ENCODE results near the gene ZNF782. TPM values are rescaled to one million over a fixed set of nuclear protein-coding genes. Genes with fewer than 3 reads are reported as not detected.
"Not testable (repeated sequence)": the region's sequence is repeated elsewhere in the genome, so short reads cannot be mapped to it uniquely, and the experiment has no call there.

Gene ZNF782
- total RNA-seq, result 7.7 and 8.0 TPM in 2 replicates

DNA sequence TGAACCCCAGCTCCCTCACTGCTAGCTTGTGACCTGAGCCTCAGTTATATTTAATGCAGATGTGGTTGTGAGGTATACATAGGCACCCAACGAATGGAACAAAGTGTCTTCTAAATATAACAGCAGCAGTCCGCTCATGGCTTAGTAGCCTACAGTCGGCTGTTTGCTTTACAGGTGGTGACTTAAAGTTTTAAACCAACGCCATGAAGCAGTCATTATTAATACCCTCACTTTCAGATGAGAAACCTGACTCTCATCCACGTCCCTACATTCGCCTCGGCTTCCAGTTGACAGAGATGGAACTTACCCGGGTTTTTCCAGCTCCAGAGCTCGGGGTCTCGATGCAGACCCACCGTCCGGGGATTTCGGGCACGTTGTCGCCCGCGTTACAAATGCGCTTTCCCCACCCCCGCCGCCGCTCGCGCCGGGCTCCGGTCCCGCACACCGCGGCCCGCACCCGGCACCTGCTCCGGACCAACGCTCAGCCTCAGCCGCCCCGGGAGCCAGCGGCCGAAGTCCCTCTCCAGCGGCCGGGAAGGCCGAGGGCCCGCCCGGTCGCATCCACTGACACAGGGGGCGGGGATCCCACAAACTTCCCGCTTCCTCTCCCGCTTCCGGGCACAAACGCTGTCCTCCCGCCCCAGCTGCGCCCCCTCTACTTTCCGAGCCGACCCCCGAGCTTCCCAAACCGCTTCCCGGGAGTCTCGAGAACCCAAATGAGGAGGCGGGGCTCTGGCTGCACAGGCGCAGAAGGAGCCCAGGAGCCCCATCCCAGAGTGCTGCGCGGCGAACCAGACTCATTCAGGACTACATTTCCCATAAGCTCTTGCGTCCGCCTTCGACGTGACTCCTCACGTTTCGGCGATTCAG, at the start of gene ZNF782:
ZNF782 (minus strand) TSS at position 734 of the 870 bp plus-strand sequence. CDS start 2,553 bp downstream, outside the sequence.
- ATAC-seq (ENCODE audit: low read depth) (peak; percentile 95), DNase-seq (peak; percentile 83)
- Mint-ChIP-seq H3K4me1 (peaks cover 41% of the 10 kb centered on the region), H3K27ac (peak within 1 kb of the TSS; percentile 98), H3K27me3 (peaks cover 9% of the 10 kb centered on the region), H3K4me3 (peak within 1 kb of the TSS; percentile 100), H3K36me3 (ENCODE audit: low read depth) (peaks cover 17% of the 10 kb centered on the region), H3K9me3 (no peaks in the 10 kb centered on the region)
- TF ChIP-seq, protein P1, sequence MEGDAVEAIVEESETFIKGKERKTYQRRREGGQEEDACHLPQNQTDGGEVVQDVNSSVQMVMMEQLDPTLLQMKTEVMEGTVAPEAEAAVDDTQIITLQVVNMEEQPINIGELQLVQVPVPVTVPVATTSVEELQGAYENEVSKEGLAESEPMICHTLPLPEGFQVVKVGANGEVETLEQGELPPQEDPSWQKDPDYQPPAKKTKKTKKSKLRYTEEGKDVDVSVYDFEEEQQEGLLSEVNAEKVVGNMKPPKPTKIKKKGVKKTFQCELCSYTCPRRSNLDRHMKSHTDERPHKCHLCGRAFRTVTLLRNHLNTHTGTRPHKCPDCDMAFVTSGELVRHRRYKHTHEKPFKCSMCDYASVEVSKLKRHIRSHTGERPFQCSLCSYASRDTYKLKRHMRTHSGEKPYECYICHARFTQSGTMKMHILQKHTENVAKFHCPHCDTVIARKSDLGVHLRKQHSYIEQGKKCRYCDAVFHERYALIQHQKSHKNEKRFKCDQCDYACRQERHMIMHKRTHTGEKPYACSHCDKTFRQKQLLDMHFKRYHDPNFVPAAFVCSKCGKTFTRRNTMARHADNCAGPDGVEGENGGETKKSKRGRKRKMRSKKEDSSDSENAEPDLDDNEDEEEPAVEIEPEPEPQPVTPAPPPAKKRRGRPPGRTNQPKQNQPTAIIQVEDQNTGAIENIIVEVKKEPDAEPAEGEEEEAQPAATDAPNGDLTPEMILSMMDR (IDR thresholded peaks at IDR 0.05), result no peak
- ChIA-PET POLR2A (interaction anchor here (1.2 to 1.3 kb wide), 3 partner anchors 76 to 779 kb away, joined by 4 to 10 read pairs (median 4); partner anchors contain the start of genes NCBP1, TSTD2 and ZNF510), CTCF (interaction anchor here (1.0 to 4.5 kb wide), 8 partner anchors 10 to 1046 kb away, joined by 3 to 54 read pairs (median 4); partner anchors contain the start of gene TDRD7)
- intact Hi-C loops (cut with micrococcal nuclease), result loop anchor here (1.0 to 10.0 kb wide), 8 partner anchors 76 to 1539 kb away; partner anchors contain the start of genes FANCC, HABP4, NCBP1 and TDRD7

DNA sequence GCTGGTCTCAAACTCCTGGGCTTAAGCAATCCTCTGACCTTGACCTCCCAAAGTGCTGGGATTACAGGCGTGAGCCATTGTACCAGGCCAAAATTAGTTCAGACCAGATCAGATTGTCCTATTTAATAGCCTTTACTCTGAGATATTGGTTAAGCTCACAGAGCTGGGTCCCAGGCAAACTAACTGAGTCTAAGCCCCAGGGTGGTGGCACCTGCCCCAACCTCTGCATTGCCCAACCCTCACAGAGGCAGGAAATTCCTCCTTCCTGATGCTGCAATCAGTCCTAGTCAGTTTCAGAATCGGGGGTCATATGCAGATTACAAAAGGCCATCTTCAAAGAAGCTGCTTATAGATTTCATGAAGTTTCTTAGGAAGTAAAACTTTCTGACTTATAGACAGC, 45.7 kb upstream of the ZNF782 start:
- CTCF ChIA-PET; intact Hi-C loops (cut with micrococcal nuclease); H3K27ac Mint-ChIP-seq; H3K9me3 Mint-ChIP-seq; DNase-seq; H3K4me3 Mint-ChIP-seq; POLR2A ChIA-PET; ATAC-seq (ENCODE audit: low read depth); H3K4me1 Mint-ChIP-seq; H3K27me3 Mint-ChIP-seq: not testable (repeated sequence)
- H3K36me3 Mint-ChIP-seq (ENCODE audit: low read depth), result peaks cover 24% of the 10 kb centered on the region

DNA sequence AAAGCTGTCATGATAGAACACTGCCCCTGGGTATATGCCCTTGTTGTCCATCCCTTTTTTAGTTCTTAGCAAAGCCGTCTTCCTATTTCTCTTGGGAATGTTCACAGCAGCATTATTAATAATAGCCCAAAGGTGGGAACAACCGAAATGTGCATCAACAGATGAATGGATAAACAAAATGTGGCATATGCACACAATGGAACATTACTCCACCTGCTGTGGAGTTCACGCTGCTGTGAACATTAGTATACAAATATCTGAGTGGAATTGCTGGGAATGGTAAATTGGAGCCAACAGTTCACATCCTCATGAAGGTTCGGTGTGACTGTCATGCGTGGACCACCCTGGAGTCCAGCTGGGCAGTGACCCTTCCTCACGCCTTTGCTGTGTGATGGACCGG, 37.8 kb upstream of the ZNF782 start:
- H3K27me3 Mint-ChIP-seq, result no peaks in the 10 kb centered on the region
- H3K4me1 Mint-ChIP-seq, result no peaks in the 10 kb centered on the region
- H3K36me3 Mint-ChIP-seq (ENCODE audit: low read depth), result peaks cover 42% of the 10 kb centered on the region
- DNase-seq, result no peak
- H3K27ac Mint-ChIP-seq, result no peak overlapping the region
- TF ChIP-seq, protein P1 (IDR thresholded peaks at IDR 0.05), result no peak
- intact Hi-C loops (cut with micrococcal nuclease), result no loop called here
- ChIA-PET POLR2A (no interaction called here), CTCF (no interaction called here)
- H3K4me3 Mint-ChIP-seq, result no peak overlapping the region
- ATAC-seq (ENCODE audit: low read depth), result no peak
- H3K9me3 Mint-ChIP-seq, result no peaks in the 10 kb centered on the region

DNA sequence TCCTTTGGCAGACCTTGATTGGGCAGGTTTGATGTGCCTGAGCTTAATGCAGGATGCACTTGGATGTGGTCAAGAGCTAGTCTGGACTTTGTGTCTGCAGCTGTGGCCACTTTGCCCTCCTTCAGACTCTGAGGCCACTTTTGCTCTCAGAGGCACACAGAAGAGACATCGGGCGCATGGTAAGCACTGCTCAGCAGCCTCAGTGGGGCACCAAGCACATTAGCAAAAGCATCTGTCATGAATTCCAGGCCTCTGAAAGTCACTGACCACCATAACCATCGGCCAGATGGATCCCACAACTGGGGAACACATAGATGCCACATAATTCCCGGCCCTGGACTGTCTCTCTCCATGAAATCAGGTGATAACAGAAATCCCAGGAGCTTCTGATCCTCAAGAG, 34.3 kb upstream of the ZNF782 start:
- ChIA-PET CTCF (no interaction called here), POLR2A (no interaction called here)
- Mint-ChIP-seq H3K27me3 (no peaks in the 10 kb centered on the region), H3K9me3 (peaks cover 4% of the 10 kb centered on the region), H3K36me3 (ENCODE audit: low read depth) (peaks cover 21% of the 10 kb centered on the region), H3K4me3 (no peak overlapping the region), H3K4me1 (no peaks in the 10 kb centered on the region), H3K27ac (no peak overlapping the region)
- ATAC-seq (ENCODE audit: low read depth) (no peak), DNase-seq (no peak)
- intact Hi-C loops (cut with micrococcal nuclease), result no loop called here
- TF ChIP-seq, protein P1 (IDR thresholded peaks at IDR 0.05), result no peak

DNA sequence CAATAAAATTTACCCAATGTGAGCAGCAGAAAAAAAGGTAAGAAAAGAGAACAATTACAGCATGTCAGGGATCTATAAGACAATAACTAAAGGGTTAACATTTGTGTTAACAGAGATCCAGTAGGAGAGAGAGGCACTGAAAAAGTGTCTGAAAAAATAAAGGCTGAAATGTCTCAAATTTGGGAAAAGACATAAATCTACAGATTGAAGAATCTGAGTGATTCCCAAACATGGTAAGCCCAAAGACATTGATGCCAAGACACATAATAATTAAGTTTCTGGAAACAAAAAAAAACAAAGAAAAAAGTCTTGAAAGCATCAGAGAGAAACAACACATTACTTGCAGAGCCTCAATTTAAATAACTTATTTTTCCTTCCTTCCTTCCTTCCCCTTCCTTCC, 31.1 kb upstream of the ZNF782 start:
- Mint-ChIP-seq H3K27ac (no peak overlapping the region), H3K27me3 (no peaks in the 10 kb centered on the region), H3K4me1 (no peaks in the 10 kb centered on the region), H3K4me3 (no peak overlapping the region), H3K9me3 (peaks cover 4% of the 10 kb centered on the region), H3K36me3 (ENCODE audit: low read depth) (peaks cover 8% of the 10 kb centered on the region)
- POLR2A ChIA-PET, result no interaction called here
- CTCF ChIA-PET, result no interaction called here
- no peak for ATAC-seq (ENCODE audit: low read depth)
- intact Hi-C loops (cut with micrococcal nuclease), result no loop called here
- DNase-seq, result no peak
- TF ChIP-seq, protein P1 (IDR thresholded peaks at IDR 0.05), result no peak

Measured in activated B cell treated with CpG ODN at 0.5 μM for 24 hours (primary cell).